Mucosa of descending colon (tissue), 3 donors: ENCODE measurements around the gene IRF2BP2. TPM values are rescaled to one million over a fixed set of nuclear protein-coding genes. Genes with fewer than 3 reads are reported as not detected.

Source experiments
- ATAC-seq: fragments of 200-7000 bp; cut with Tn5 transposase; one replicate; pipeline ENCODE4 v1.9.1; 2020; ENCODE audit warnings: mild to moderate bottlenecking, moderate library complexity
- DNase-seq, 3 donors: peaks; one replicate each; pipeline ENCODE4 v3.0.0-alpha.2; 2020
- H3K36me3 ChIP-seq: fragments of 200-600 bp; one replicate; pipeline ENCODE4 v1.8.0; 2021; ENCODE audit warnings: low read depth, mild to moderate bottlenecking
- H3K4me1 ChIP-seq: fragments of 200-600 bp; one replicate; pipeline ENCODE4 v1.8.0; 2021; ENCODE audit warnings: low read depth, mild to moderate bottlenecking
- H3K4me3 ChIP-seq: fragments of 200-600 bp; one replicate; pipeline ENCODE4 v1.8.0; 2021; ENCODE audit warnings: mild to moderate bottlenecking
- H3K9me3 ChIP-seq: fragments of 200-600 bp; one replicate; pipeline ENCODE4 v1.8.0; 2021; ENCODE audit warnings: mild to moderate bottlenecking
- CTCF ChIP-seq: fragments of 200-600 bp; IDR thresholded peaks from one replicate; pipeline ENCODE4 v1.8.0; 2022; ENCODE audit warnings: antibody characterized with exemption, mild to moderate bottlenecking
- intact Hi-C, 2 donors: fragments of 100-400 bp; cut with DNase I in 1 of 2; cut with micrococcal nuclease in 1 of 2; formaldehyde crosslinking; loops; one replicate each; pipeline versions ENCODE4 v1.11.0 to v1.11.1; 2022; cut with DNase I, micrococcal nuclease
- total RNA-seq, 3 donors: library from RNA; stranded (reverse); fragmentation: NEBNext Ultra II Directional in 2 of 3; extraction: Animal tissue kit (Norgen Biotek cat#: 25700) in 2 of 3; gene quantifications; one replicate each; pipeline versions ENCODE4 v1.2.1 to v1.2.4, GENCODE V29; 2021 to 2023
- donor health status: DM: no; HTN: no; CAD: no; lungs with moderate emphysema.
- donor health status: DM: no; HTN: no; CAD: no.
- donor health status: DM: no; HTN: yes; CAD: no.

Gene IRF2BP2
- total RNA-seq, 3 donors from 2014 or later = 134 to 180 (median 156) TPM

- TF ChIP-seq CTCF = no peak
- no peak for ATAC-seq
- H3K9me3 ChIP-seq = no peaks in the 10 kb centered on the region
- H3K36me3 ChIP-seq = no peaks in the 10 kb centered on the region
- no peak overlapping the region for H3K4me3 ChIP-seq
- no peak for DNase-seq
- intact Hi-C loops = no loop called here
- no peaks in the 10 kb centered on the region for H3K4me1 ChIP-seq
Observed at GRCh38 chr1:234645964-234646363, 36.0 kb upstream of the IRF2BP2 start.

- no peaks in the 10 kb centered on the region for H3K9me3 ChIP-seq
- no peak overlapping the region for H3K4me3 ChIP-seq
- ATAC-seq (peak; percentile 43), DNase-seq (no peak)
- intact Hi-C loops = no loop called here
- H3K36me3 ChIP-seq = no peaks in the 10 kb centered on the region
- no peak for TF ChIP-seq CTCF
- no peaks in the 10 kb centered on the region for H3K4me1 ChIP-seq
Observed at GRCh38 chr1:234645474-234645953, 35.5 kb upstream of the IRF2BP2 start.

- Histone ChIP-seq H3K36me3 (no peaks in the 10 kb centered on the region), H3K4me1 (no peaks in the 10 kb centered on the region), H3K4me3 (no peak overlapping the region), H3K9me3 (no peaks in the 10 kb centered on the region)
- no peak for DNase-seq
- no peak for TF ChIP-seq CTCF
- ATAC-seq = peak; percentile 35
- intact Hi-C loops = no loop called here
Observed at GRCh38 chr1:234644928-234645327, 35.0 kb upstream of the IRF2BP2 start.

GRCh38 chr1:234643850-234644134 is 33.8 kb upstream of the IRF2BP2 start:
- TF ChIP-seq CTCF = no peak
- ATAC-seq (no peak), DNase-seq (no peak)
- Histone ChIP-seq H3K9me3 (no peaks in the 10 kb centered on the region), H3K36me3 (no peaks in the 10 kb centered on the region), H3K4me1 (peaks cover 6% of the 10 kb centered on the region), H3K4me3 (no peak overlapping the region)
- intact Hi-C loops = no loop called here

GRCh38 chr1:234643111-234643849 is 33.3 kb upstream of the IRF2BP2 start:
- Histone ChIP-seq H3K9me3 (no peaks in the 10 kb centered on the region), H3K4me3 (no peak overlapping the region), H3K36me3 (no peaks in the 10 kb centered on the region), H3K4me1 (peaks cover 6% of the 10 kb centered on the region)
- peak; percentile 74 to 78 (median 76) for DNase-seq
- intact Hi-C loops = no loop called here
- no peak for TF ChIP-seq CTCF
- ATAC-seq = peak; percentile 79
